HG02943 (cell line): ENCODE results near the gene KRIT1.
"Not testable (repeated sequence)": the region's sequence is repeated elsewhere in the genome, so short reads cannot be mapped to it uniquely, and the experiment has no call there.

ENCODE experiments used
- ATAC-seq: cut with Tn5 transposase; IDR thresholded peaks from one replicate; pipeline ENCODE4 v1.9.1; 2021; ENCODE audit warnings: mild to moderate bottlenecking, low read depth, moderate library complexity; ENCODE audit not compliant: unreplicated experiment

The KRIT1 gene

DNA sequence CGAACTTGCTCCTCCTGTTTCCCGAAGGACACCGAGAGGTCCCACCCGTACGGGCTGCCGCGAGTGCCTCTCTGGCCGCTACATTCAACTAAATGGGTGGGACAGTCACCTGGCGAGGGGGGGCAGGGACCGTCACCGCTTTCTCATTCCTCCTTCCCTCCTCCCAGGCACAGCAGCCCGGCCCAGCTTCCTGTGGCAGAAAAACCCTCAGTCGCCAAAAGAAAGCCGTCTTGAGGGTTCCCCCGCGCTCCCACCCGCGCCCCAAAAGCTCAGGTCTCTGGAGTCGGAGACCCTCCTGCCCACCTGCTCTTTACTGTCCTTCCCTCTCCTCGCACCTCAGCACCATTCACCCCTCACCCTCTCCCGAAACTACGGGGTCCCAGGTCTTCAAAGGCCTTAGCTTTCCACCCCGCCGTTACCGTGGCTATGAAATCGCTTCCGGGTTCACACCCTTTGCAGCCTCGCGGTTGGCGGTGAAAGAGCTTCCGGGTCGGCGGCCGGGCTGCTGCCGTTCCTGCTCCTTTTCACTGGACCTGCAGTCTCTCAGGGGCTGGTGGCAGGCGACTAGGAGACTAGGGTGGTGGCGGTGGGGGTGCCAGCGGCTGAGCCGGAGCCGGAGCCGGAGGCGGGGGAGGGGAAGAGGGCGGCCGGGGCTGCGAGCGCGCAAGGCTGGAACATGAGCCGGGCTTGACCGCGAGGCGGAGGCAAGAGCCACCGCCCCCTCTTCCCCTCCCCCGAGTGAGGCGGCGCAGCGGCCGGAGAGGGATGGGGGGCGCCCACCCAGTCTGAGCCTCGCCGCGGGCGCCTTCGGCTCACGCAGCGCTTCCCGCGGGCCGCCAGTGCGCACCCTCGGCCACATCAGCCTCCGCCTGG is at the start of gene KRIT1, which contains the start of gene ANKIB1:
TSS of gene KRIT1 (minus strand) at position 428 of the 873 bp plus-strand sequence. CDS start 3,779 bp downstream, outside the sequence.
TSS of gene ANKIB1 (plus strand) at position 488 of the 873 bp plus-strand sequence. CDS start 49,005 bp downstream, outside the sequence.
- peak; percentile 79 for ATAC-seq

DNA sequence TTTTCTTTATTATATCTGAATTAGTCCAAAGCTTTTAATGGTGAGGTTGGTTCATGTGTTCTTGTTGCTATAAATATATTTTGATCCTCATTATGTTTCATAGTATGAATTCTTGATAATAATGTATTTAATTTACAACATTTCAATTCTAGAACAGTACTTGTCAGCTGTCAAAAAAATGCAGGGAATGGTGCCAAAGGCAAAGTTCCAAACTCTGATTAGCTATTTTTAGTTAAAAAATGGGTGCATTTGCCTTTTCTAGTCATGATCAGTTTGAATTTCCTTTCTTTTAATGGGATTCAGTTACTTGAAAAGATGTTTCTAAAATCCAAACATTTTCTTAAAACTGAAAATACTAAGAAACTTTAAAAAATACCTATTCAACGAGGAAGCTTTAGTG is 49.7 kb upstream of the KRIT1 start:
- no peak for ATAC-seq

GRCh38 chr7:92293896-92294590 is 48.3 kb upstream of the KRIT1 start:
- no peak for ATAC-seq

- ATAC-seq, result no peak
Measured at GRCh38 chr7:92292981-92293380, 47.3 kb upstream of the KRIT1 start.

DNA sequence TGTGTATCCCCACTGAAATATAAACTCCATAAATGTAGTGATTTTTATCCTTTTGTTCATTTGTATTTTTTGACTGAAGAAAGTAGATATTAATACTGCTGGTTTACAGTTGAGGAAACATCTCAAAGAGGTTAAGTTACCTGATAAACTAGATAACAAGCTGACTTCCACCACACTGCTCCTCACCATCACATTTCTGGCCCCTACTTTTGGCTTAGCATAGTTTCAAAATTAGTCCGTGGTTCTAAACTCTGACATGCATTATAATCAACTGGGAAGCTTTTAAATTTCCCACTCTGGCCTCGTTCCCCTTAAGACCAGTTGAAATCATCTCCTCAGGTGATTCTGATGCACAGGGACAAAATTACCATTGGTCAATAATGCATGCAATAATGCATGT is 43.6 kb upstream of the KRIT1 start:
- no peak for ATAC-seq

- ATAC-seq, result no peak
Measured at GRCh38 chr7:92282930-92283329, 37.2 kb upstream of the KRIT1 start.

- ATAC-seq, result no peak
Measured at GRCh38 chr7:92282221-92282814, 36.6 kb upstream of the KRIT1 start.

DNA sequence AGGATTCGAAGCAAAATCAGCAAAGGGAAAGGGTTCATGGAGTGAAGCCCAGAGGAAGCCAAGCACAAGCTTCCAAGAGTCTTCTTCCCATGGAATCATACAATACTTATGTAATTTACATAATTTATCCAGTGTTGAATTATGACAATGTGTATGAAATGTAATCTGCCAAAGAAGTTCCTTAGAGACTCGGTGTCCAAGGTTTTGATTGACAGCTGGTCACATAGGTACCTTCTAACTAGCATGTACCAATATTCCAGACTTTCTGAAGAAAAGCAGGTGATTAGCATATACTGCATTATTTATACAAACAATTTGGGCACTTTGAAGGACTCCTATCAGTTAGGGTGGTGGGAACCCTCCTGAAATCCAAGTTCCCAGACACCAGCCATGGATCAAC is 35.3 kb upstream of the KRIT1 start:
- no peak for ATAC-seq

- no peak for ATAC-seq
Measured at GRCh38 chr7:92279396-92280031, 33.8 kb upstream of the KRIT1 start.

DNA sequence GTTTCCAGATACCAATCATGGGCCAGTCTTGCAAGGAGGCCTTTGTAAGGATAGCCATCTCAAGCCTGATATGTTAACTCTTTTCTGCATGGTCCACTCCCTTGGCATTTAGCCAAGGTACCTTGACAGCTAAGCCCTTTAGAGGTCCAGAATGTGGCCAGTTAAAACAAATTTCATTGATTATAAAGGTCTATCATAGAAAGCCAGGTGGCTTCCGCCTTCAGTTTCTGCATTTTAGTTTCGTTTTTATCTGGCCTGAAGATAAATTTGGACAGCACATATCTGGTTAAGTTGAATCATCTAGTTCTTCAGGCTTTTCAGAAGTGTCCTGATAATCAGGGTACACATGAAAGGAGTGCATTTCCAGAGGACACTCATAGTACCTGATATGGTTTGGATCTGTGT is 30.7 kb upstream of the KRIT1 start:
- ATAC-seq, result peak; percentile 76

- ATAC-seq, result no peak
Measured at GRCh38 chr7:92275327-92275726, 29.6 kb upstream of the KRIT1 start.

DNA sequence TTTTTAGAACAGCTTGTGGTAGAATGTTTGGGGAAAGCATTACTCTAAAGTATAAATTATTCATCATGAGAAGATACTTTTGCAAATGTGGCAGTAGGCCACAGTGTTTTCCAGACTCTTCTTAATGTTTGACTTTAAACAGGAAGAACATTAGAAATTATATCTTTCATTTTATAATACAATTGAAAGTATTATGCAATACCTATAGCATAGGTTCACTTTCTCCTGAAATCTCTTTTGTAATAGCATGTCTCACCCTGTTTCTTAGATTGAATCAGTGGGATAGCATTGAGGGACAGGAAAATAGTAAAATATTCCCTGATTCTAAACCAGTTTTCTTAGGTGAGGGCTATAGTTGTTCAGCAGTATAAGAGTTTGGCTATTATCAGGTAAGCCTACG is 23.2 kb upstream of the KRIT1 start:
- no peak for ATAC-seq

- no peak for ATAC-seq
Measured at GRCh38 chr7:92266415-92267241, 20.9 kb upstream of the KRIT1 start.

GRCh38 chr7:92260248-92260781 is 14.6 kb upstream of the KRIT1 start:
- no peak for ATAC-seq

DNA sequence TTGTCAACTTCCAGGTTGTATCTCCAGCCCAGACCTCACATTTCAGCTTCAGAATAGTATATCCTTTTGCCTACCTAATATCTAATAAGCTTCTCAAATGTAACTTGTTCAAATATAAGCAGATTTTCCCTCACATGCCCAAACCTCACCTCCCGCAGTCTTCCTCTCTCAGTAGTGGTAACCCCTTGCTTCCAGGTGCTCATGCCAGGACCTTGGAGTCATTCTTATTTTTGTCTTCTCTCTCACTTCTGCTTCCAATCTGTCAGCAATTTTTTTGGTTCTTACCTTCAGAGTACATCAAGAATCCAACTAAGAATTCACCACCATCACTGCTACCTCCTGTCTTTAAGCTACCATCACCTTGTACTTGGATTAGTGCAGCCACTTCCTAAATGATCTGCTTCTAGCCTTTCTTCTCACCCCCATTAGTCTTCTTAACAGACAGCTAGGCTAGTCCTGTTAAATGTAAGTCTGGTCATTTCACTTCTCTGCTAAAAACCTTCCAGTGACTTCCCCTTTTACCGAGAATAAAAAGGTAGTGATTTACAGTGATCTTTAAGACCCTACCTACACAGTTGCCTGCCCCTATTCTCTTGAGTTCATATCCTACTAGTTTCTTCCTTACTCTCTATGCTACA is 14.0 kb upstream of the KRIT1 start:
- no peak for ATAC-seq

DNA sequence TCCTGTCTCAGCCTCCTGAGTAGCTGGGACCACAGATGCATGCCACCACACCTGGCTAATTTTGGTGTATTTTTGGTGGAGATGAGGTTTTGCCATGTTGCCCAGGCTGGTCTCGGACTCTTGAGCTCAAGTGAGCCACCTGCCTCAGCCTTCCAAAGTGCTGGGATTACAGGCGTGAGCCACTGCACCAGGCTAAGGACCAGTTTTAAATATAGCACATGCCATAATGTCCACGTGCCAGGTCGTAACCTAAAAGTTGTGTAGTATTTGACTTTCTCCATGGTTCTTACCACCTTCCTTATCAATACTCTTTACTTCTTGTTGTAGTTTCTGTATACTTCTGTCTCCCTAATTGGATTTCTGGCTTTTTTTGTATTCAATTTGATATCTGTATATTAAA is 13.3 kb upstream of the KRIT1 start:
- ATAC-seq, result no peak

GRCh38 chr7:92255308-92255707 is 9.6 kb upstream of the KRIT1 start:
- ATAC-seq, result no peak

DNA sequence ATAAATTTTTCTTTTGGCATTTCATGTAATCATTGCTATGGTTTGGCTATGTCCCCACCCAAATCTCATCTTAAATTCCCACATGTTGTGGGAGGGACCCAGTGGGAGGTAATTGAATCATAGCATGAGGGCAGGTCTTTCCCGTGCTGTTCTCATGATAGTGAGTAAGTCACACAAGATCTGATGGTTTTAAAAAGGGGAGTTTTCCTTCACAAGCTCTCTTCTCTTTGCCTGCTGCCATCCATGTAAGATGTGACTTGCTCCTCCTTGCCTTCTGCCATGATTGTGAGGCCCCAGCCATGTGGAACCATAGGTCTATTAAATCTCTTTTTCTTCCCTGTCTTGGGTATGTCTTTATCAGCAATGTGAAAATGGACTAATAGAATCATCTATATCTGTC is 9.1 kb upstream of the KRIT1 start:
- ATAC-seq, result not testable (repeated sequence)

DNA sequence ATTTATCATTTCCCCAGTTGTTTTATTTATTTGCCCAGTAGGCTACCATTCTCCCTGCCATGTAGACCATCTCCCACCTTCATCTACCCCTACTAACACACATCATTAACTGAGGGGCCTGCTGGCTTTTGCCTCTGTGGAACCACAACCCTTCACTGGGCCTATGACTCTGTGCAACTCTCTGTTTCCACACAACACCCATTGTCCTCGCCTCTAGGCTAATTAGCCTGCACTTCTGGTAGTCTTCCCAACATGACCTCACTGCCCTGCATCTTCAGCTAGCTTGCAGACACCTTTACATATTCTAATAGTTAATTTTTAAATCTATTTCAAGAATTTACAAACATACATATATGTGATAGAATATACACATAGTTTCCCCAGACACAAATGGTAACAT is 7.5 kb upstream of the KRIT1 start:
- ATAC-seq, result no peak
